Tracheal epithelial cell (primary cell): ENCODE measurements around the gene NUTM1. TPM values are rescaled to one million over a fixed set of nuclear protein-coding genes. Genes with fewer than 3 reads are reported as not detected.

Source experiments
- total RNA-seq: library from RNA; depleted of rRNA; stranded (reverse); fragments of >200 nt; gene quantifications from 2 replicates; pipeline ENCODE4 v1.2.1, GENCODE V29; 2014

NUTM1 gene, protein sequence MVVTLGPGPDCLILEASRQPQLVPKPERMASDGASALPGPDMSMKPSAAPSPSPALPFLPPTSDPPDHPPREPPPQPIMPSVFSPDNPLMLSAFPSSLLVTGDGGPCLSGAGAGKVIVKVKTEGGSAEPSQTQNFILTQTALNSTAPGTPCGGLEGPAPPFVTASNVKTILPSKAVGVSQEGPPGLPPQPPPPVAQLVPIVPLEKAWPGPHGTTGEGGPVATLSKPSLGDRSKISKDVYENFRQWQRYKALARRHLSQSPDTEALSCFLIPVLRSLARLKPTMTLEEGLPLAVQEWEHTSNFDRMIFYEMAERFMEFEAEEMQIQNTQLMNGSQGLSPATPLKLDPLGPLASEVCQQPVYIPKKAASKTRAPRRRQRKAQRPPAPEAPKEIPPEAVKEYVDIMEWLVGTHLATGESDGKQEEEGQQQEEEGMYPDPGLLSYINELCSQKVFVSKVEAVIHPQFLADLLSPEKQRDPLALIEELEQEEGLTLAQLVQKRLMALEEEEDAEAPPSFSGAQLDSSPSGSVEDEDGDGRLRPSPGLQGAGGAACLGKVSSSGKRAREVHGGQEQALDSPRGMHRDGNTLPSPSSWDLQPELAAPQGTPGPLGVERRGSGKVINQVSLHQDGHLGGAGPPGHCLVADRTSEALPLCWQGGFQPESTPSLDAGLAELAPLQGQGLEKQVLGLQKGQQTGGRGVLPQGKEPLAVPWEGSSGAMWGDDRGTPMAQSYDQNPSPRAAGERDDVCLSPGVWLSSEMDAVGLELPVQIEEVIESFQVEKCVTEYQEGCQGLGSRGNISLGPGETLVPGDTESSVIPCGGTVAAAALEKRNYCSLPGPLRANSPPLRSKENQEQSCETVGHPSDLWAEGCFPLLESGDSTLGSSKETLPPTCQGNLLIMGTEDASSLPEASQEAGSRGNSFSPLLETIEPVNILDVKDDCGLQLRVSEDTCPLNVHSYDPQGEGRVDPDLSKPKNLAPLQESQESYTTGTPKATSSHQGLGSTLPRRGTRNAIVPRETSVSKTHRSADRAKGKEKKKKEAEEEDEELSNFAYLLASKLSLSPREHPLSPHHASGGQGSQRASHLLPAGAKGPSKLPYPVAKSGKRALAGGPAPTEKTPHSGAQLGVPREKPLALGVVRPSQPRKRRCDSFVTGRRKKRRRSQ
- total RNA-seq = not detected in 2 replicates

DNA sequence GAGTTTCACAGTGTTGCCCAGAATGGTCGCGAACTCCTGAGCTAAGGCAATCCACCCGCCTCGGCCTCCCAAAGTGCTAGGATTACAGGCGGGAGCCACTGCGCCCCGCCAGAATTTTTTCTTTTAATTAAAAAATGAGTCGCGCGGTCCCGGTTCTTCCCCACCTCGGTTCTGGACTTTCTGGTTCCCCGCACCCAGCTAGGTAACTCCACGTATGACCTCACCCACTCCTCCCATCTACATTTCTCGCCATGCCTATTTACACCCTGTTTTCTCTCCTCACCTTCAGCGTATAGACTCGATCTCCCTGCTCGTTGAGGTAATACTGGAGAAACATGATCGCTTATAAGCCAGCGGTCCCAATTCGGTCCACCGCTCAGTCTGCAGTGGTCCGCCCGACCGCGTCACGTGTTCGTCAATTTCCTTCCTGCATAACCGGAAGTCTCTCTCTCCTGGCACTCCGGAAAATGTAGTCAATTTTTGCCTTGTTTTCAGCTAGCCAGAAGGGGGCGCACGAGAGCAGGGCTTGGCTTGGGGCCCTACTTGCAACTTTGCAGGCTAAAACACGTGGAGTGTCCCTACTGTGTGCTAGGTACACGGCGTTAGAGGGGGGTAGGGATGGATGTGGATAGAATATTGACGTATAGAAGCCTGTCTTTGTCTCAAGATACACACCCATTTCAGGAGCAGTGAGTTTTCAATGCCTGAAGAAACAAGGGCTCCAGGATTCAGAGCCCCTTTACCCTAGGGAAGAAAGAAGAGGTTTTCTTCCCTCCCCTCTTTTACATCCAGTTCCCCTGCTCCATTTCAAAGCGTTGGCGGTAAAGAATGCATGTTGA lies at the start of gene NUTM1, which contains the start of gene NOP10:
NUTM1 (plus strand) TSS at position 579 of the 839 bp plus-strand sequence. CDS start 382 bp downstream, outside the sequence.
NOP10 (minus strand) TSS at position 400 of the 839 bp plus-strand sequence; CDS start at position 337, 63 bp downstream.

DNA sequence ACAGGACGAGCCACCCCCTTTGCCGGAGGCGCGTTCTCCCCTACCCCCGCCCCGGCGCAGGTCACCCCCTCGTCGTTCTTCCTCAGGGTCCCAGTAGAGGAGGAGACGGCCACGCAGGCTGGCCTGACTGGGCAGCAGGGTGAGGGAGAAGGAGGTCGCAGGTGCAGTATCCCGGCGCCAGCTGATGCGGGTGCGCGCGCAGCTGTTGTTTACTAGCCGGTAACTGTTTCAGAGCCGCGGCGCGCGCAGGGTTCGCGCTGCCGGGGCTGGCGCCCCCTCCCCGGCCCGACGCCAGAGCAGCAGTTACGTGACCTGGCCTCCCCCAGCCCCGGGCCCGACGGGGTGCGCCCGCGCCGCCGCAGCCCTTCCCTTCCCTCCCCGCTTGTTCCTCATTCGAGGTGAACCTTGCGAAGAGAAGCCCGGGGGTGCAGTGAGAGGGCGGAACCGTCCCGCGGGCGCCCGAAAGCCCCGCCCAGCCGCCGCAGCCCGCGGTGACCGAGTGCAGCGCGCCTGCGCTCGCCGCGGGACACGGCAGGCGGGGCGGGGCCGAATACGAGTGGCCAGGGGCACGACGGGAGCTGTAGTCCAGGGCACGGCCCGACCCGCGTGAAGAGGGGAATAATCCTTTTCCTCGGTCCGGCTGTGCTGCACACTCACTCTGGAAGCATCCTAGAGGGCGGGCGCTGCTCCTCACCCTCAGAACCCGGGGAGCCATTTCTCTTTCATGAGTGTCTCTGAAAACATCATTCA lies 5.4 kb upstream of the NUTM1 start, which contains the start of gene SLC12A6:
SLC12A6 (minus strand) TSS at position 225 of the 750 bp plus-strand sequence. CDS start 1,101 bp downstream, outside the sequence.

DNA sequence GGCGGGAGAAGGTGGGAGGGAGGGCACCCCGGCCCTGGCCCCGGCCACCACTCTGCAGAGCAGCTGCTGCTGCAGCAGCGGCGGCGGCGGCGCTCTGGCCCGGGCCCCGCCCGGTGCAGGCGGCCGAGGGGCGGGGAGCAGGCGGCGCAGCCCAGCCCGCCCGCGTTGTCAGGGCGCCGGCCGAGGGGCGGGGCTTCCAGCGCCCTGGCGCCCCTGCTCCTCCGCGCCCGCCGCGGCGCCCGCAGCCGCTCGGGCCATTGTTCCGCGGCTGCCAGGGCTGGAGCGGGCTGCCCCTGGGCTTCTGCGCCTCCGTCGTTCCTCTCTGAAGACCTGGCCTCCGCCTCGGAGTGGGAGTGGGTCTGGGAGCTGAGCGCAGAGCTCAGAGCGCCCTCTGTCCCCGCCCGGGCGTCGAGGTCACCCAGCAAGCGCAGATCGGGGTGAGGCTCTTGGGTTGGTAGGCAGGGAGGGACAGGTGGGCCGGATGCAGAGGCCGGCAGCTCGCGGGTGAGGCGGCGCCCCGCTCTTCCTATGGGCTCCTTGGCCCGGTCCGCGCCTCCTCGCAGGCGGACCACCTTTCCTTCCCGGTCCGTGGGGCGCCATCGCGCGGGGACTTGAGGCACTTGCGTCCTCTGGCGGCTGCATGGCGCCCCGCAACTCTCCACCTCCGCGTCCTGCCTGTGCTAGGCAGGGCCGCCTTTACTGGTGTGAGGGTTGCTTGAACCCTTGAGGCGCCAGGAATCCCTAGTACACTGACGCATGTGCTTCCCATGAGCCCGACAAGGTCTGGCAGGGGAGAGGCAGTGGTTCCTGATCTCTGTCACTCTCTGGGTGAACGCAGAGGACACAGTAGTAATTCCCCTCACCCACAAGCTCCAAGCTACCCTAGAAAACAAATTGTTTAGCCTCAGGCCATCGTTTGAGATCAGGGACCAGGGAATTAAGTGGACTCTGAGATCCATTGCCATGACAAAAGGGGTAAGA lies 24.3 kb downstream of the NUTM1 start, which contains the start of gene LPCAT4:
LPCAT4 (minus strand) TSS at position 96 of the 981 bp plus-strand sequence. CDS start 96 bp downstream, outside the sequence.

Other genes with a start within 250 kb of the NUTM1 start
- 21.7 and 27.3 TPM in 2 replicates for gene EMC7, start 241.5 kb upstream of the NUTM1 start, total RNA-seq
- gene PGBD4, start 241.2 kb upstream of the NUTM1 start, total RNA-seq = 1.2 and 1.5 TPM in 2 replicates
- 43.6 and 53.3 TPM in 2 replicates for gene KATNBL1, start 133.2 kb upstream of the NUTM1 start, total RNA-seq
- gene EMC4, start 118.3 kb upstream of the NUTM1 start, total RNA-seq = 120 and 178 TPM in 2 replicates
- gene SLC12A6, start 5.5 kb upstream of the NUTM1 start, total RNA-seq = 10.4 and 16.6 TPM in 2 replicates
- gene NOP10, start 179 bp upstream of the NUTM1 start, total RNA-seq = 205 and 268 TPM in 2 replicates
- 9.6 and 10.4 TPM in 2 replicates for gene LPCAT4, start 23.9 kb downstream of the NUTM1 start, total RNA-seq
- 16.0 and 16.4 TPM in 2 replicates for gene GOLGA8A, start 94.5 kb downstream of the NUTM1 start, total RNA-seq
- gene GOLGA8B, start 240.3 kb downstream of the NUTM1 start, total RNA-seq = 26.0 and 35.8 TPM in 2 replicates